B cell (primary cell): Measurements from ENCODE around the gene SSR1. TPM values are rescaled to one million over a fixed set of nuclear protein-coding genes. Genes with fewer than 3 reads are reported as not detected.

ENCODE experiments used
- ATAC-seq: fragments of 200-7000 bp; cut with Tn5 transposase; one replicate; pipeline ENCODE4 v1.10.0; 2021; ENCODE audit warnings: low read depth, mild to moderate bottlenecking, moderate number of reproducible peaks, moderate library complexity
- CTCF ChIA-PET: fragments of 350-600 bp; sonication (Branson Sonifier 250); formaldehyde crosslinking; loops from one replicate; lab custom pipeline; 2021; ENCODE audit warnings: antibody characterized with exemption, inconsistent platforms; lab: Charles Lee
- POLR2A ChIA-PET: fragments of 350-600 bp; sonication (Branson Sonifier 250); formaldehyde crosslinking; loops from one replicate; lab custom pipeline; 2021; ENCODE audit warnings: antibody characterized with exemption; lab: Charles Lee
- DNase-seq: peaks from one replicate; pipeline ENCODE4 v3.0.0; 2013
- H2AFZ ChIP-seq: 2 replicates; pipeline ENCODE4 v1.6.1; 2012; ENCODE audit warnings: mild to moderate bottlenecking, low read depth, low read length; ENCODE audit not compliant: insufficient read depth, poor library complexity, severe bottlenecking
- H3K27ac ChIP-seq, 2 donors: 1 replicate in 1 of 2; 2 replicates in 1 of 2; pipeline ENCODE4 v1.5.1; 2012 to 2013; ENCODE audit warnings: low read length in 2 of 2, mild to moderate bottlenecking in 2 of 2, moderate library complexity in 1 of 2
- H3K27me3 ChIP-seq, 4 experiments: fragments of 200-600 bp in 1 of 4; sonication (generic) in 1 of 4; replicated peaks in 1 of 4; 1 replicate in 2 of 4; 2 replicates in 2 of 4; pipeline versions ENCODE4 v1.6.1 to v1.7.0; 2013 to 2016; ENCODE audit warnings: low read length in 3 of 4, mild to moderate bottlenecking in 2 of 4, mixed read lengths in 1 of 4, moderate library complexity in 1 of 4; ENCODE audit not compliant: insufficient read depth in 4 of 4, control insufficient read depth in 3 of 4; ENCODE audit errors: control extremely low read depth in 1 of 4
- H3K36me3 ChIP-seq, 2 experiments: replicated peaks in 1 of 2; 1 replicate in 1 of 2; 2 replicates in 1 of 2; pipeline versions ENCODE4 v1.6.1 to v1.7.1; 2013; ENCODE audit warnings: low read length in 1 of 2; ENCODE audit not compliant: insufficient read depth in 2 of 2, control insufficient read depth in 1 of 2; ENCODE audit errors: control extremely low read depth in 1 of 2, extremely low read depth in 1 of 2
- H3K4me1 ChIP-seq, 2 donors: fragments of 200-600 bp in 1 of 2; sonication (generic) in 1 of 2; 1 replicate in 1 of 2; 2 replicates in 1 of 2; pipeline versions ENCODE4 v1.5.1 to v1.6.1; 2013 to 2017; ENCODE audit warnings: low read length in 2 of 2; ENCODE audit not compliant: control insufficient read depth in 2 of 2, insufficient read depth in 2 of 2
- H3K4me2 ChIP-seq: replicated peaks from 2 replicates; pipeline ENCODE3; 2012; ENCODE audit warnings: mild to moderate bottlenecking, low read depth, low read length; ENCODE audit not compliant: poor library complexity, severe bottlenecking
- H3K4me3 ChIP-seq, 5 experiments: fragments of 200-600 bp in 1 of 5; sonication (generic) in 1 of 5; 1 replicate in 3 of 5; 2 replicates in 2 of 5; pipeline versions ENCODE4 v1.5.1 to v1.7.0; 2011 to 2016; ENCODE audit warnings: low read length in 4 of 5, mild to moderate bottlenecking in 4 of 5, low read depth in 2 of 5, control low read depth in 1 of 5, moderate library complexity in 1 of 5; ENCODE audit not compliant: insufficient read depth in 1 of 5; ENCODE audit errors: control extremely low read depth in 1 of 5, extremely low read depth in 1 of 5
- H3K79me2 ChIP-seq: fragments of 200-600 bp; sonication (generic); one replicate; pipeline ENCODE4 v1.6.0; 2016; ENCODE audit warnings: low read length; ENCODE audit not compliant: control insufficient read depth, insufficient read depth
- H3K9ac ChIP-seq: fragments of 200-600 bp; sonication (generic); 2 replicates; pipeline ENCODE4 v1.6.1; 2017; ENCODE audit warnings: mild to moderate bottlenecking, low read length, moderate library complexity
- H3K9me3 ChIP-seq, 3 donors: one replicate each; pipeline versions ENCODE4 v1.6.1 to v1.7.1; 2013; ENCODE audit warnings: low read length in 2 of 3; ENCODE audit not compliant: control insufficient read depth in 2 of 3, insufficient read depth in 1 of 3; ENCODE audit errors: control extremely low read depth in 1 of 3
- H4K20me1 ChIP-seq: 2 replicates; pipeline ENCODE4 v1.6.0; 2012; ENCODE audit warnings: mild to moderate bottlenecking, low read length; ENCODE audit not compliant: insufficient read depth, control insufficient read depth, poor library complexity, severe bottlenecking
- H3K27ac Mint-ChIP-seq: one replicate; pipeline ENCODE4 v1.8.0; 2021; ENCODE audit warnings: mixed read lengths
- H3K27me3 Mint-ChIP-seq: one replicate; pipeline ENCODE4 v1.8.0; 2021; ENCODE audit warnings: mixed read lengths
- H3K4me1 Mint-ChIP-seq: one replicate; pipeline ENCODE4 v1.8.0; 2021; ENCODE audit warnings: mixed read lengths
- H3K4me3 Mint-ChIP-seq: one replicate; pipeline ENCODE4 v1.8.0; 2021; ENCODE audit warnings: mixed read lengths
- H3K9me3 Mint-ChIP-seq: one replicate; pipeline ENCODE4 v1.8.0; 2022; ENCODE audit warnings: mixed read lengths; ENCODE audit not compliant: insufficient read depth
- EZH2 ChIP-seq: IDR thresholded peaks from 2 replicates; pipeline ENCODE4 v1.6.1; 2012; ENCODE audit warnings: borderline replicate concordance, low read depth, mild to moderate bottlenecking, moderate library complexity, low read length; ENCODE audit not compliant: insufficient read depth, poor library complexity, severe bottlenecking
- WGBS: methylation state at CpG from one replicate; pipeline ENCODE4 v1.1.5; 2013; ENCODE audit warnings: missing lambda C conversion rate; ENCODE audit not compliant: insufficient coverage; 5-methylcytosine and 5-hydroxymethylcytosine counted together
- intact Hi-C: fragments of 100-400 bp; cut with micrococcal nuclease; formaldehyde crosslinking; loops from one replicate; pipeline ENCODE4 v1.10.0; 2022
- polyA plus RNA-seq: library from polyadenylated mRNA; depleted of rRNA; stranded (reverse); fragments of >200 nt; gene quantifications from 2 replicates; pipeline ENCODE4 v1.2.3, GENCODE V29; 2012
- total RNA-seq, 2 donors: library from RNA; stranded (reverse); fragments of 120-200 nt in 1 of 2; gene quantifications; 1 replicate in 1 of 2; 2 replicates in 1 of 2; pipeline versions ENCODE4 v1.2.3 to v1.2.4, GENCODE V29; 2013 to 2022
- TF ChIP-seq, protein P1 (sequence below): fragments of 200-600 bp; IDR thresholded peaks from one replicate; pipeline ENCODE4 v1.8.0; 2022; ENCODE audit warnings: antibody characterized with exemption, mild to moderate bottlenecking

Gene SSR1
- total and polyA plus RNA-seq, 2 donors (not counting 1 experiment from before 2014, with no cell fraction given) = 15.9 to 81.6 TPM

DNA sequence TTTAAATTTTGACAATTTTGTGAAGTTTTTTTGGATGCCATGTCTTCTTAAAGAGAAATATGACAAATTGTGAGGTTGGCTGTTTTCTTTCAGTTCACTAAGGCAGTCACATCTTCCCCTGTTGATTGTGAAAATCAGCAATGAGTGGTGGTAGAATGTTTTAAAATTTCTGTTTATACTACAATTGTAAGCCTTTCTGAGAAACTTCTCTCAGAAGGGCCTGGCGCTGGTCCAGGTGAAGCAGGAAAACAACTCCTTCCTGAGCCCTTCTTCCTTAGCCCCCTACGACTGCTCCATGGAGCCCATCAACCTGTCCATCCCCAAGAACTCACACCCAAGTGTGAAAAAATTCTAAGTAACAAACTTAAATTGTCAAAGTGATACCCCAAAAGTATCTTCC is 80.6 kb downstream of the SSR1 start:
- no peak overlapping the region for H3K9ac ChIP-seq
- ChIA-PET CTCF (interaction anchor here (1.4 to 1.5 kb wide), 2 partner anchors 11 to 473 kb away, joined by 3 read pairs; no protein-coding TSS in a partner anchor), POLR2A (no interaction called here)
- Mint-ChIP-seq H3K27ac (peak overlapping the region; percentile 37), H3K9me3 (no peaks in the 10 kb centered on the region), H3K27me3 (no peaks in the 10 kb centered on the region), H3K4me1 (peaks cover 29% of the 10 kb centered on the region), H3K4me3 (no peak overlapping the region)
- peaks cover 5 to 20% of the 10 kb centered on the region in 2 donors for H3K4me1 ChIP-seq
- H4K20me1 ChIP-seq = peaks cover 15% of the 10 kb centered on the region
- no peak overlapping the region for H3K4me2 ChIP-seq
- no peaks in the 10 kb centered on the region for H3K9me3 ChIP-seq
- intact Hi-C loops = loop anchor here (10.0 kb wide), 1 partner anchor 158 kb away; no protein-coding TSS in a partner anchor
- H3K36me3 ChIP-seq = peaks cover 0 to 57% of the 10 kb centered on the region in 2 experiments
- DNase-seq (no peak), ATAC-seq (no peak)
- H3K4me3 ChIP-seq = no peak overlapping the region
- H2AFZ ChIP-seq = no peak overlapping the region
- no peak for TF ChIP-seq EZH2
- TF ChIP-seq, protein P1, sequence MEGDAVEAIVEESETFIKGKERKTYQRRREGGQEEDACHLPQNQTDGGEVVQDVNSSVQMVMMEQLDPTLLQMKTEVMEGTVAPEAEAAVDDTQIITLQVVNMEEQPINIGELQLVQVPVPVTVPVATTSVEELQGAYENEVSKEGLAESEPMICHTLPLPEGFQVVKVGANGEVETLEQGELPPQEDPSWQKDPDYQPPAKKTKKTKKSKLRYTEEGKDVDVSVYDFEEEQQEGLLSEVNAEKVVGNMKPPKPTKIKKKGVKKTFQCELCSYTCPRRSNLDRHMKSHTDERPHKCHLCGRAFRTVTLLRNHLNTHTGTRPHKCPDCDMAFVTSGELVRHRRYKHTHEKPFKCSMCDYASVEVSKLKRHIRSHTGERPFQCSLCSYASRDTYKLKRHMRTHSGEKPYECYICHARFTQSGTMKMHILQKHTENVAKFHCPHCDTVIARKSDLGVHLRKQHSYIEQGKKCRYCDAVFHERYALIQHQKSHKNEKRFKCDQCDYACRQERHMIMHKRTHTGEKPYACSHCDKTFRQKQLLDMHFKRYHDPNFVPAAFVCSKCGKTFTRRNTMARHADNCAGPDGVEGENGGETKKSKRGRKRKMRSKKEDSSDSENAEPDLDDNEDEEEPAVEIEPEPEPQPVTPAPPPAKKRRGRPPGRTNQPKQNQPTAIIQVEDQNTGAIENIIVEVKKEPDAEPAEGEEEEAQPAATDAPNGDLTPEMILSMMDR = no peak
- WGBS = 86% methylated on average over 1 of the region's 2 CpGs
- no peaks in the 10 kb centered on the region for H3K27me3 ChIP-seq
- H3K79me2 ChIP-seq = peaks cover 14% of the 10 kb centered on the region
- H3K27ac ChIP-seq = no peak overlapping the region

DNA sequence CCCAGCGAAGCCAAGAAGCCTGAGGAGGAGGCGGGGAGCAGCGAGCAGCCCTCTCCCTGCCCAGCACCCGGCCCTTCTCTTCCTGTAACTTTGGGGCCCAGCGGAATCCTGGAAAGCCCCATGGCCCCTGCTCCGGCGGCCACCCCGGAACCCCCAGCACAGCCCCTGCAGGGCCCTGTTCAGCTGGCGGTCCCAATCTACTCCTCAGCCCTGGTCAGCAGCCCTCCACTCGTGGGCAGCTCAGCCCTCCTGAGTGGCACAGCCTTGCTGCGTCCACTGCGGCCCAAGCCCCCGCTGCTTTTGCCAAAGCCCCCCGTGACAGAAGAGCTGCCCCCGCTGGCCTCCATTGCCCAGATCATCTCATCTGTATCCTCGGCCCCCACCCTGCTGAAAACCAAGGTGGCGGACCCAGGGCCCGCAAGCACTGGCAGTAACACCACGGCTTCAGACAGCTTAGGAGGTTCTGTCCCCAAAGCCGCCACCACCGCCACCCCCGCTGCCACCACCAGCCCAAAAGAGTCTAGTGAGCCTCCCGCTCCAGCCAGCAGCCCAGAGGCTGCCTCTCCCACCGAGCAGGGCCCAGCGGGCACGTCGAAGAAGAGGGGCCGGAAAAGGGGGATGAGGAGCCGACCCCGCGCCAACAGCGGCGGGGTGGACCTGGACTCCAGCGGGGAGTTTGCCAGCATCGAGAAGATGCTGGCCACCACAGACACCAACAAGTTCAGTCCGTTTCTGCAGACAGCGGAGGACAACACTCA is 81.9 kb downstream of the SSR1 start:
- H3K4me1 Mint-ChIP-seq = peaks cover 24% of the 10 kb centered on the region
- no peak overlapping the region for H2AFZ ChIP-seq
- no peaks in the 10 kb centered on the region for H3K9me3 ChIP-seq
- ChIA-PET CTCF (interaction anchor here (1.4 to 1.5 kb wide), 2 partner anchors 13 to 471 kb away, joined by 3 read pairs; no protein-coding TSS in a partner anchor), POLR2A (no interaction called here)
- no peaks in the 10 kb centered on the region for H3K27me3 ChIP-seq
- H3K9me3 Mint-ChIP-seq = no peaks in the 10 kb centered on the region
- H3K27me3 Mint-ChIP-seq = no peaks in the 10 kb centered on the region
- no peak for DNase-seq
- no peak for TF ChIP-seq EZH2
- TF ChIP-seq, protein P1 = no peak
- peaks cover 1 to 14% of the 10 kb centered on the region in 2 donors for H3K4me1 ChIP-seq
- ATAC-seq = no peak
- H3K4me2 ChIP-seq = no peak overlapping the region
- H4K20me1 ChIP-seq = peaks cover 15% of the 10 kb centered on the region
- no peak overlapping the region for H3K4me3 Mint-ChIP-seq
- H3K4me3 ChIP-seq = no peak overlapping the region
- 97% methylated on average over 36 of the region's 37 CpGs for WGBS
- H3K79me2 ChIP-seq = peaks cover 14% of the 10 kb centered on the region
- H3K27ac Mint-ChIP-seq = no peak overlapping the region
- intact Hi-C loops = loop anchor here (10.0 kb wide), 1 partner anchor 156 kb away; no protein-coding TSS in a partner anchor
- no peak overlapping the region for H3K9ac ChIP-seq
- no peak overlapping the region for H3K27ac ChIP-seq
- peaks cover 3 to 65% of the 10 kb centered on the region in 2 experiments for H3K36me3 ChIP-seq
